Karpas-422 (cell line): ENCODE results near the gene PHF19. TPM values are rescaled to one million over a fixed set of nuclear protein-coding genes. Genes with fewer than 3 reads are reported as not detected.

Experiments used
- DNase-seq: peaks from one replicate; pipeline ENCODE4 v3.0.0-alpha.2; 2015
- H2AFZ ChIP-seq: fragments of 200-600 bp; sonication (generic); 2 replicates; pipeline ENCODE4 v1.6.1; 2014; ENCODE audit warnings: antibody characterized with exemption, low read length, mixed read lengths
- H3K27ac ChIP-seq: fragments of 200-600 bp; sonication (generic); 2 replicates; pipeline ENCODE4 v1.5.1; 2014; ENCODE audit warnings: mild to moderate bottlenecking, low read length, moderate library complexity
- H3K27me3 ChIP-seq: fragments of 200-600 bp; sonication (generic); 2 replicates; pipeline ENCODE4 v1.6.1; 2014; ENCODE audit warnings: low read length, mixed read lengths
- H3K36me3 ChIP-seq: fragments of 200-600 bp; sonication (generic); 2 replicates; pipeline ENCODE4 v1.6.1; 2014; ENCODE audit warnings: low read length, mixed read lengths; ENCODE audit not compliant: insufficient read depth
- H3K4me1 ChIP-seq: fragments of 200-600 bp; sonication (generic); 2 replicates; pipeline ENCODE4 v1.6.1; 2014; ENCODE audit warnings: mild to moderate bottlenecking, low read length, mixed read lengths
- H3K4me2 ChIP-seq: fragments of 200-600 bp; sonication (generic); 2 replicates; pipeline ENCODE4 v1.6.1; 2014; ENCODE audit warnings: low read length, low read depth, mild to moderate bottlenecking; ENCODE audit not compliant: poor library complexity, severe bottlenecking
- H3K4me3 ChIP-seq: fragments of 200-600 bp; sonication (generic); 2 replicates; pipeline ENCODE4 v1.5.1; 2014; ENCODE audit warnings: mild to moderate bottlenecking, antibody characterized with exemption, low read length, mixed read lengths
- H3K79me2 ChIP-seq: fragments of 200-600 bp; sonication (generic); 2 replicates; pipeline ENCODE4 v1.6.1; 2014; ENCODE audit warnings: mild to moderate bottlenecking, low read length, mixed read lengths
- H3K9ac ChIP-seq: fragments of 200-600 bp; sonication (generic); 2 replicates; pipeline ENCODE4 v1.6.0; 2014; ENCODE audit warnings: low read length
- H3K9me2 ChIP-seq: fragments of 200-600 bp; sonication (generic), shearing (Covaris generic); replicated peaks from 2 replicates; pipeline ENCODE4 v1.6.0; 2014; ENCODE audit warnings: mild to moderate bottlenecking, low read length, moderate library complexity; ENCODE audit not compliant: insufficient read depth
- H3K9me3 ChIP-seq: fragments of 300-700, 200-600 bp; sonication (generic); 2 replicates; pipeline ENCODE4 v1.6.1; 2014; ENCODE audit warnings: low read length, mixed read lengths
- H4K20me1 ChIP-seq: fragments of 200-600 bp; sonication (generic); 2 replicates; pipeline ENCODE4 v1.6.1; 2014; ENCODE audit warnings: mild to moderate bottlenecking, antibody characterized with exemption, low read length, low read depth; ENCODE audit not compliant: insufficient read depth
- total RNA-seq: library from RNA; depleted of rRNA; stranded (reverse); fragments of >200 nt; shearing (Covaris generic); gene quantifications from 2 replicates; pipeline ENCODE4 v1.2.3, GENCODE V29; 2014; ENCODE audit warnings: low replicate concordance

The PHF19 gene
- total RNA-seq, 1 experiment from 2014 or later: 34.8 TPM

GRCh38 chr9:120916588-120916987 lies 39.6 kb upstream of the PHF19 start:
- Histone ChIP-seq H3K4me1 (peaks cover 31% of the 10 kb centered on the region), H3K4me3 (no peak overlapping the region)

GRCh38 chr9:120915854-120916470 lies 39.0 kb upstream of the PHF19 start:
- Histone ChIP-seq H3K9me2 (no peaks in the 10 kb centered on the region), H3K79me2 (no peaks in the 10 kb centered on the region; the same call in 1 of the 2 replicates), H2AFZ (no peak overlapping the region), H3K27ac (peak overlapping the region; percentile 32; the same call in 1 of the 2 replicates), H3K4me3 (no peak overlapping the region), H3K9ac (no peak overlapping the region), H3K36me3 (peaks cover 36% of the 10 kb centered on the region), H3K4me2 (no peak overlapping the region), H3K9me3 (no peaks in the 10 kb centered on the region), H3K27me3 (no peaks in the 10 kb centered on the region), H4K20me1 (no peaks in the 10 kb centered on the region), H3K4me1 (peaks cover 24% of the 10 kb centered on the region)
- no peak for DNase-seq

More at GRCh38 chr9:120916588-120916987, 39.6 kb upstream of the PHF19 start:
- DNase-seq: no peak
- H3K79me2 ChIP-seq: no peaks in the 10 kb centered on the region; the same call in 1 of the 2 replicates
- H3K9ac ChIP-seq: no peak overlapping the region
- no peaks in the 10 kb centered on the region for H4K20me1 ChIP-seq
- H3K9me3 ChIP-seq: no peaks in the 10 kb centered on the region
- no peak overlapping the region for H2AFZ ChIP-seq
- H3K36me3 ChIP-seq: peaks cover 31% of the 10 kb centered on the region
- H3K27ac ChIP-seq: peak overlapping the region; percentile 32; the same call in 1 of the 2 replicates
- H3K27me3 ChIP-seq: no peaks in the 10 kb centered on the region
- H3K4me2 ChIP-seq: no peak overlapping the region
- H3K9me2 ChIP-seq: no peaks in the 10 kb centered on the region

GRCh38 chr9:120914953-120915352 lies 38.0 kb upstream of the PHF19 start:
- H3K79me2 ChIP-seq: no peaks in the 10 kb centered on the region; the same call in 1 of the 2 replicates
- H2AFZ ChIP-seq: no peak overlapping the region
- no peaks in the 10 kb centered on the region for H3K9me2 ChIP-seq
- H3K9ac ChIP-seq: no peak overlapping the region
- H3K4me1 ChIP-seq: peaks cover 14% of the 10 kb centered on the region
- no peak overlapping the region for H3K4me3 ChIP-seq
- no peak overlapping the region for H3K27ac ChIP-seq
- H3K27me3 ChIP-seq: no peaks in the 10 kb centered on the region
- H3K9me3 ChIP-seq: no peaks in the 10 kb centered on the region
- no peak overlapping the region for H3K4me2 ChIP-seq
- DNase-seq: no peak
- H3K36me3 ChIP-seq: peaks cover 40% of the 10 kb centered on the region
- no peaks in the 10 kb centered on the region for H4K20me1 ChIP-seq

- Histone ChIP-seq H3K79me2 (no peaks in the 10 kb centered on the region), H3K4me1 (peaks cover 11% of the 10 kb centered on the region), H3K27me3 (no peaks in the 10 kb centered on the region), H3K4me3 (no peak overlapping the region), H3K27ac (no peak overlapping the region), H3K36me3 (peaks cover 40% of the 10 kb centered on the region), H3K9ac (no peak overlapping the region), H3K9me2 (no peaks in the 10 kb centered on the region), H3K9me3 (no peaks in the 10 kb centered on the region), H2AFZ (no peak overlapping the region), H4K20me1 (no peaks in the 10 kb centered on the region), H3K4me2 (no peak overlapping the region)
- no peak for DNase-seq
These were observed 37.4 kb upstream of the PHF19 start for GRCh38 chr9:120914396-120914795.

- Histone ChIP-seq H3K9me3 (no peaks in the 10 kb centered on the region), H3K4me3 (no peak overlapping the region), H4K20me1 (no peaks in the 10 kb centered on the region), H3K27me3 (no peaks in the 10 kb centered on the region), H3K79me2 (no peaks in the 10 kb centered on the region), H3K9me2 (no peaks in the 10 kb centered on the region), H3K27ac (no peak overlapping the region), H3K4me1 (peaks cover 11% of the 10 kb centered on the region), H3K4me2 (no peak overlapping the region), H2AFZ (no peak overlapping the region), H3K36me3 (peaks cover 43% of the 10 kb centered on the region), H3K9ac (no peak overlapping the region)
- peak; percentile 68 for DNase-seq
These were observed 36.8 kb upstream of the PHF19 start for GRCh38 chr9:120913647-120914264.

- Histone ChIP-seq H3K4me1 (peaks cover 11% of the 10 kb centered on the region), H3K79me2 (no peaks in the 10 kb centered on the region), H4K20me1 (no peaks in the 10 kb centered on the region), H2AFZ (no peak overlapping the region), H3K9me3 (no peaks in the 10 kb centered on the region), H3K9me2 (no peaks in the 10 kb centered on the region), H3K27me3 (no peaks in the 10 kb centered on the region), H3K27ac (no peak overlapping the region), H3K4me3 (no peak overlapping the region), H3K36me3 (peaks cover 43% of the 10 kb centered on the region), H3K4me2 (no peak overlapping the region), H3K9ac (no peak overlapping the region)
- no peak for DNase-seq
These were observed 36.1 kb upstream of the PHF19 start for GRCh38 chr9:120912958-120913646.

GRCh38 chr9:120911295-120911837 lies 34.4 kb upstream of the PHF19 start:
- Histone ChIP-seq H3K9me2 (no peaks in the 10 kb centered on the region), H3K27me3 (no peaks in the 10 kb centered on the region), H3K4me1 (peaks cover 5% of the 10 kb centered on the region), H3K4me2 (no peak overlapping the region), H3K4me3 (no peak overlapping the region), H3K9me3 (no peaks in the 10 kb centered on the region), H4K20me1 (no peaks in the 10 kb centered on the region), H3K9ac (no peak overlapping the region), H2AFZ (no peak overlapping the region), H3K36me3 (peaks cover 34% of the 10 kb centered on the region), H3K27ac (no peak overlapping the region), H3K79me2 (no peaks in the 10 kb centered on the region)
- no peak for DNase-seq

- H3K36me3 ChIP-seq: peaks cover 34% of the 10 kb centered on the region
- H3K79me2 ChIP-seq: no peaks in the 10 kb centered on the region
- H3K9me3 ChIP-seq: no peaks in the 10 kb centered on the region
- H2AFZ ChIP-seq: no peak overlapping the region
- H3K27me3 ChIP-seq: no peaks in the 10 kb centered on the region
- no peak overlapping the region for H3K9ac ChIP-seq
- no peak overlapping the region for H3K27ac ChIP-seq
- no peaks in the 10 kb centered on the region for H3K4me1 ChIP-seq
- no peaks in the 10 kb centered on the region for H4K20me1 ChIP-seq
- no peak for DNase-seq
- H3K4me3 ChIP-seq: no peak overlapping the region
- no peak overlapping the region for H3K4me2 ChIP-seq
- H3K9me2 ChIP-seq: no peaks in the 10 kb centered on the region
These were observed 33.7 kb upstream of the PHF19 start for GRCh38 chr9:120910643-120911042.
